Stimulated activated CD4-positive, alpha-beta T cell treated with anti-CD3 and anti-CD28 coated beads, TNF-alpha, amount 100 ng/mL, for 24 hours (primary cell): Measurements from ENCODE around the gene THRB.

ENCODE experiments used
- DNase-seq, 3 experiments: peaks; one replicate each; pipeline ENCODE4 v3.0.0-alpha.2; 2020; ENCODE audit warnings: low read depth in 3 of 3

The THRB gene

GRCh38 chr3:24145481-24145880 lies 349.2 kb downstream of the THRB start:
- no peak for DNase-seq

GRCh38 chr3:24142127-24142526 lies 352.5 kb downstream of the THRB start:
- no peak for DNase-seq

DNA sequence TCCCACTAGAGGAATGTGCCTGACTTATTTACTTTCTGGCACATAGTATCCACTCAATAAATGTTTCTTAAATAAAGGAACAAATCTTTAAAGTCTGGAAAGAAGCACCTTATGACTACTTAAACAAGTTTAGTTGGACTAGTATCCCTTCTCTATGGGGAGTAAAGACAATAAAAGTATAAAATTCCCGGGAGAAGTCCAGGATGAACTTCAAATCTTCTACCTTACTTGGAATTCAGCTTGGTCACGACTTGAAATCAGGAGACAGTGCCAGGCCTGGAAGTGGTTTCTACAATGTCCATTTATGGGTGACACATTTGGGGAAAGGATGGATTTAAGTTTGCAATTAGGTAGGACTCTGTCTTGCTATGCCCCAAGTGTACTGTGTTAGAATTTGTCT lies 353.1 kb downstream of the THRB start:
- DNase-seq = no peak

- no peak for DNase-seq
These were observed 354.9 kb downstream of the THRB start for GRCh38 chr3:24139463-24140412.

DNA sequence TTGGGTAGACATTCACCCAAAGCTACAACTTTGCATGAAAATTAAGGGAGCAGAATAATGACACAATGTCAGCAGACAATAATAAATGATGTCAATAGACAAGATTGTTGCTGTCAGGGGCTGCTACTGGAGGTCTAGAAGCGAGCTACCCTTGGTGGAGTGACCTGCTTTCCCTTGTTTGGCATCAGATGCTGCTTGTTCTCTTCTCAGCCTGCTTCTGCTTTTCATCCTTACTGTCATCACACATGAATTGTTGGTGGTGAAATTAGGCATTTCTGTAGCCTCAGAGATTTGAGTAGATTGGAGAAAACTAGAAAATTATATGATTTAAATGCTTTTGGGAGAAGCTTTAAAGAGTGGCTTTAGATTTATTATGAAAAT lies 355.8 kb downstream of the THRB start:
- no peak for DNase-seq

GRCh38 chr3:24137958-24138875 lies 356.4 kb downstream of the THRB start:
- DNase-seq = no peak

DNA sequence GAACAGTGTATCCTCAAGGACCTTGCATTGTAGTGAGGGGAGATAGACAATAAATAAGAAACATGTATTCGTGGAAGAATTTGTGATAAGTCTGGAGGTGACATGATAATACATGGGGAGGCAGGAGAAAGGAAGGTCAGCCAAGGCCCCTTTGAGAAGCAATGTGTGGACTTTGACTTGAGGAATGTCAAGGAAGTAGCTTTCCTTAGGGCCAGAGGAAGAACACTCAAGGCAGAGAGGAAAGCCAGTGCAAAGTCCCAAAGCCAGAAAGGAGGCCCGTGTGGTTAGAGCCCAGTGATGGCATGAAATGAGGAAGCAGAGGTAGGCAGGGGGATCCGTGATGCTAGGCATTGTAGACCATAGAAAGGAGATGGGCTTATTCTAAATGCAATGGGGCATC lies 357.3 kb downstream of the THRB start:
- no peak for DNase-seq

- DNase-seq = no peak
These were observed 357.9 kb downstream of the THRB start for GRCh38 chr3:24136624-24137310.

GRCh38 chr3:24135280-24135679 lies 359.4 kb downstream of the THRB start:
- DNase-seq = no peak

GRCh38 chr3:24133942-24134341 lies 360.7 kb downstream of the THRB start:
- no peak for DNase-seq

- DNase-seq = no peak
These were observed 361.2 kb downstream of the THRB start for GRCh38 chr3:24133436-24133835.

DNA sequence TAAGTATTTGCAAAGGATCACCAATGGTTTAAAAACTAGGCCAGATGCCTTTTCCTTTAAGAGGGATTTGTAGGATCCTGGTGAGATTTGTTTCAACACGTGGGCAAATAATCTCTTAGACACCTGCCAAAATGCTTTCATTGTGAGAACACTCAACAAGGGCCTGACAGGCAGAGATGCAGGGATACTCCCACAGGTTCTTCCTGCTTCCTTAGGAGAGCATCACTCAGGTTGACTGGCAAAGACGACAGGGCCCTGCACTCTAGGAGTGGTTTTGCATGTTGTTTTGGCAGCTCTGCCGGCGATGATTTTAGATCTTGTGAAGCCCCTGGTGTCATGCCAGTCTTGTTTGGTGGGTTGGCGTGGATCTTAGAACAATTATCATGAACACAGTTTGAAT lies 365.1 kb downstream of the THRB start:
- DNase-seq = no peak

DNA sequence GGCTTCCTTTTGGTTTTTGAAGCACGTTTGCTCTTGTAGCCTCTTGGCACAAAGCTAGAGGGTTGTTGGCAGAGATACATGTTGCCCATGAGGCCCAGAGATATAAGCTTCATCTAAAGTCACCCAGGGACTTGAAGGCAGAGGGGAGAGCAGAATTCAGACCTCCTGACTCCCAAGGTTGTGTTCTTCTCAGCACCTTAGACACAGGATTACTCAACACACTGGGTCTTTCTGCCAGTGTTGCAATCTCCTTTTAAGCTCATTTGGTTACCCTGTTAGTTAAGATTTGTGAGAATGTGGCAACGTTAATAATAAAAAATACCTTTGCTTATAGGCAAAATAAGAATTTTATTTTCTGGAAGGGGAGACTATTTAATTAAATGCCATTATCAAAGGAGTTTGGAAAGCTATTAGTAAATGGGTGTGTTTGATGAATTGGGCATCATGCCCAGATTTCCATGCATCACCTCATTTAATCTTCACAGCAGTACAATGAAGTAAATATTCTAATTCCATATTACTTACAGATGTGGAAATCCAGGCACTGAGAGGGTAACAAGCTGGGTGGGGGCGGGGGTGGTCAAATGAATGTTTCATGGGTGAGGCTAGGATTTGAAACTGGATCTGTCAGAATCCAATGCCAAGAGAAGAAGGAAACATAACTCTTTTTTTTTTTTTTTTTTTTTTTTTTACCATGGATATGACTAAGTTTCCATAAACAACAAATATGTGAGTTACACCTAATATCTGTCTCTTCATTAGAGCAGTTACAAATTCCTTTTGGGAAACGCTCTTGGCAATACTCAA lies 366.2 kb downstream of the THRB start:
- DNase-seq = no peak

GRCh38 chr3:24123596-24123995 lies 371.1 kb downstream of the THRB start:
- DNase-seq = no peak

DNA sequence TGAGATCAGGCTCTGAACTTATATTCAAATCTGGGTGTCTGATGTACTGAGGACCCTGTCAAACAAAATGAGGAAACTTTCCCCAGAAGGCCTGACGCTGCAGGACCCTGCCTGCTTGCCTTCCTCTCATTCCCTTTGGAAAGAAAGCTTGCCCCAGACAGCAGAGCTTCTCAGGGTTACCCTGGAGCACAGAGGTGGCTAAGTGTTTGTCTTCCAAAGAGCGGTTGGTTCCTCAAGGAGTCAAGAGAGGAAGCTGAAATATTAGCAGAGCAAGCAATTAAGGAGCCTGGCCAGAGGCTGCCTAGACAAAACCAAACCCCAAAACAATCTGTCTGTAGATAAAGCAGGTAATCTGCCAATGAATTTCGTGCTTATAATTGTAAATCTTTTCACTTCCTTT lies 374.2 kb downstream of the THRB start:
- DNase-seq = no peak

GRCh38 chr3:24119321-24119751 lies 375.3 kb downstream of the THRB start:
- no peak for DNase-seq

DNA sequence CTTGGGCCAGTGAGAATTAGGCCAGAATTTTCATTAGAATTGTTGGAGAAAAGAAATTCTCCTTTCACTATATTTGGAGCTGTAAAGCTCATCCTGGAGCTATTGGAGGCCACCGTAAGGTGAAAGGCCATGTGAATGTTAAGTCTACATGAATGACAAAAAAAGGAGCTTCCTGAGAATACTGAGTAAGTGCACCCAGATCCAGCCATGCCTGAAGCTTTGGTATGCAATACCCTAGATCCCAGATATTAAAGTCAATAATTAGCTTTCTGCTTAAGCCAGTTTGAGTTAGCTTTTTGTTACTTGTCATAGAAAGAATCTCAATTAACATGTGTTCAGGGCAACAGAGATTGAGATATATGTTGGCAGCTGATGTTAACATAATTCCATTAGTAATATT lies 377.1 kb downstream of the THRB start:
- DNase-seq = no peak

- DNase-seq = no peak
These were observed 382.9 kb downstream of the THRB start for GRCh38 chr3:24111711-24112110.

DNA sequence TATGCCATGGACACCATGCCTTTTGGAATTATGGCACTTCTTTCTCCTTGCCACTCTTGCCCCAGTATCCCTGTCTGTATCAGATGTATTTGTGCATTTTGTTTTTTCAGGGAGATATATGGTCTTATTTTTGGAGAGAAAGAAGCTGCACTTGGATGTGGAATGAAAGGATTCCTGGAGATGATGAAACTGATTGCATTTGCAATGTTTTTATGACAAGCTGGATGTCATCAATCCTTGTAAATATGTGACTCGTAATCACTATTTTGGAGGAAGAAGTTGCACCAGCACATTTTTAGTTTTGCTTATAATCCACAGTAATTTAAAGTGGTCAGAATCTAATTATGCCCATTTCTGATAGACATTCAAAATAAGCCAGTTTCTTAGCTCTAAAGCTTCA lies 384.6 kb downstream of the THRB start:
- DNase-seq = no peak

- no peak for DNase-seq
These were observed 392.9 kb downstream of the THRB start for GRCh38 chr3:24101676-24102168.
